ENCODE measurements around the gene EEF2K.

The EEF2K gene

GRCh38 chr16:22190081-22190775 is 15.8 kb upstream of the EEF2K start:
- TF ChIP-seq ESRRG (CRISPR knock-in tag; IDR thresholded peaks at IDR 0.05) (0 out of 2 replicates have a peak, but pooled peaks have one; percentile 66), TCF4 (CRISPR knock-in tag; IDR thresholded peaks at IDR 0.05; ENCODE audit: borderline replicate concordance) (no peak), ZFP3 (CRISPR knock-in tag; IDR thresholded peaks at IDR 0.05) (0 out of 2 replicates have a peak, but pooled peaks have one; percentile 13), ZNF70 (CRISPR knock-in tag; IDR thresholded peaks at IDR 0.05) (no peak)
- peak; percentile 81 for ATAC-seq

- peak; percentile 78 for ATAC-seq
- TF ChIP-seq BACH2 (CRISPR knock-in tag; IDR thresholded peaks at IDR 0.05; ENCODE audit: borderline replicate concordance) (no peak), CSDC2 (CRISPR knock-in tag; IDR thresholded peaks at IDR 0.05) (no peak), PATZ1 (CRISPR knock-in tag; IDR thresholded peaks at IDR 0.05; ENCODE audit: borderline replicate concordance) (no peak)
Observed at GRCh38 chr16:22190776-22191531, 15.1 kb upstream of the EEF2K start.

GRCh38 chr16:22191532-22192260 is 14.4 kb upstream of the EEF2K start:
- TF ChIP-seq ZFP30 (CRISPR knock-in tag; IDR thresholded peaks at IDR 0.05) = no peak
- no peak for TF ChIP-seq ESRRG (CRISPR knock-in tag; IDR thresholded peaks at IDR 0.05)
- TF ChIP-seq CREB5 (CRISPR knock-in tag; IDR thresholded peaks at IDR 0.05; ENCODE audit: low read depth) = no peak
- TF ChIP-seq BACH2 (CRISPR knock-in tag; IDR thresholded peaks at IDR 0.05; ENCODE audit: borderline replicate concordance) = no peak
- no peak for TF ChIP-seq PPARA (CRISPR knock-in tag; IDR thresholded peaks at IDR 0.05; ENCODE audit: borderline replicate concordance)
- no peak for TF ChIP-seq ZNF565 (CRISPR knock-in tag; conservative IDR thresholded peaks at IDR 0.05; ENCODE audit: low read depth)
- no peak for TF ChIP-seq ZNF8 (CRISPR knock-in tag; IDR thresholded peaks at IDR 0.05)
- no peak for TF ChIP-seq ARNTL (CRISPR knock-in tag; IDR thresholded peaks at IDR 0.05; ENCODE audit: borderline replicate concordance, low read depth)
- TF ChIP-seq GLIS3 (CRISPR knock-in tag; IDR thresholded peaks at IDR 0.05) = no peak
- ATAC-seq = no peak

GRCh38 chr16:22192261-22193062 is 13.6 kb upstream of the EEF2K start:
- no peak for ATAC-seq

More at GRCh38 chr16:22192261-22193062, 13.6 kb upstream of the EEF2K start:
- TF ChIP-seq CSRNP3 (CRISPR knock-in tag; IDR thresholded peaks at IDR 0.05) (no peak), CREB5 (CRISPR knock-in tag; IDR thresholded peaks at IDR 0.05; ENCODE audit: low read depth) (no peak), TOX (CRISPR knock-in tag; IDR thresholded peaks at IDR 0.05; ENCODE audit: borderline replicate concordance) (no peak), SNAI2 (CRISPR knock-in tag; IDR thresholded peaks at IDR 0.05) (no peak), CSDC2 (CRISPR knock-in tag; IDR thresholded peaks at IDR 0.05) (no peak), OSR1 (CRISPR knock-in tag; IDR thresholded peaks at IDR 0.05) (no peak), BACH2 (CRISPR knock-in tag; IDR thresholded peaks at IDR 0.05; ENCODE audit: borderline replicate concordance) (no peak), ZNF8 (CRISPR knock-in tag; IDR thresholded peaks at IDR 0.05) (no peak), TCF4 (CRISPR knock-in tag; IDR thresholded peaks at IDR 0.05; ENCODE audit: borderline replicate concordance) (no peak), RARB (CRISPR knock-in tag; IDR thresholded peaks at IDR 0.05) (no peak), PPARA (CRISPR knock-in tag; IDR thresholded peaks at IDR 0.05; ENCODE audit: borderline replicate concordance) (no peak), ARNTL (CRISPR knock-in tag; IDR thresholded peaks at IDR 0.05; ENCODE audit: borderline replicate concordance, low read depth) (no peak), PATZ1 (CRISPR knock-in tag; IDR thresholded peaks at IDR 0.05; ENCODE audit: borderline replicate concordance) (no peak)

Measured in SK-N-SH treated with all-trans-retinoic acid at 6 μM for 48 hours (cell line).